CD4-positive, alpha-beta T cell treated with Interleukin-6 at 100 ng/mL for 8 hours (primary cell): ENCODE measurements around the gene FAM107B.
A peak's percentile ranks its signal among the peaks of the same experiment; 100 is the strongest.
"Not testable (repeated sequence)": the region's sequence is repeated elsewhere in the genome, so short reads cannot be mapped to it uniquely, and the experiment has no call there.

ENCODE experiments used
- DNase-seq: peaks from one replicate; pipeline ENCODE4 v3.0.0-alpha.2; 2020; ENCODE audit warnings: mixed read lengths, low spot score

The FAM107B gene

GRCh38 chr10:14664345-14664744 is 110.4 kb downstream of the FAM107B start:
- no peak for DNase-seq

GRCh38 chr10:14661818-14662217 is 112.9 kb downstream of the FAM107B start:
- DNase-seq: no peak

- DNase-seq: no peak
Observed at GRCh38 chr10:14660831-14661230, 113.9 kb downstream of the FAM107B start.

GRCh38 chr10:14659626-14660196 is 115.0 kb downstream of the FAM107B start:
- peak; percentile 62 for DNase-seq

- not testable (repeated sequence) for DNase-seq
Observed at GRCh38 chr10:14659137-14659536, 115.6 kb downstream of the FAM107B start.

GRCh38 chr10:14658331-14659127 is 116.2 kb downstream of the FAM107B start:
- no peak for DNase-seq

GRCh38 chr10:14656052-14656730 is 118.5 kb downstream of the FAM107B start:
- no peak for DNase-seq

GRCh38 chr10:14654821-14655382 is 119.8 kb downstream of the FAM107B start:
- no peak for DNase-seq

- DNase-seq: peak; percentile 39
Observed at GRCh38 chr10:14653271-14654161, 121.2 kb downstream of the FAM107B start.

- no peak for DNase-seq
Observed at GRCh38 chr10:14652816-14653215, 121.9 kb downstream of the FAM107B start.

- no peak for DNase-seq
Observed at GRCh38 chr10:14652067-14652466, 122.6 kb downstream of the FAM107B start.

GRCh38 chr10:14649739-14650138 is 125.0 kb downstream of the FAM107B start:
- no peak for DNase-seq

- DNase-seq: no peak
Observed at GRCh38 chr10:14648946-14649345, 125.8 kb downstream of the FAM107B start.

- peak; percentile 75 for DNase-seq
Observed at GRCh38 chr10:14648005-14648765, 126.5 kb downstream of the FAM107B start.

- DNase-seq: no peak
Observed at GRCh38 chr10:14645239-14645960, 129.3 kb downstream of the FAM107B start.

GRCh38 chr10:14639637-14640036 is 135.1 kb downstream of the FAM107B start:
- no peak for DNase-seq

- DNase-seq: no peak
Observed at GRCh38 chr10:14635043-14635710, 139.5 kb downstream of the FAM107B start.

- not testable (repeated sequence) for DNase-seq
Observed at GRCh38 chr10:14634572-14634971, 140.1 kb downstream of the FAM107B start.

GRCh38 chr10:14625765-14626525 is 148.8 kb downstream of the FAM107B start:
- DNase-seq: no peak
